Activated naive CD4-positive, alpha-beta T cell treated with anti-CD3 and anti-CD28 coated beads for 36 hours (primary cell): ENCODE results near the gene TRMT1L. TPM values are rescaled to one million over a fixed set of nuclear protein-coding genes. Genes with fewer than 3 reads are reported as not detected.

Experiments
- CTCF ChIA-PET: fragments of 350-600 bp; sonication (Branson Sonifier 250); formaldehyde crosslinking; loops from one replicate; lab custom pipeline; 2021; ENCODE audit warnings: antibody characterized with exemption; lab: Charles Lee
- DNase-seq: peaks from one replicate; pipeline ENCODE4 v3.0.0-alpha.2; 2020
- H3K27ac Mint-ChIP-seq: one replicate; pipeline ENCODE4 v1.8.0; 2021; ENCODE audit warnings: mild to moderate bottlenecking, mixed read lengths
- H3K27me3 Mint-ChIP-seq: one replicate; pipeline ENCODE4 v1.8.0; 2021; ENCODE audit warnings: low read depth, mixed read lengths
- H3K36me3 Mint-ChIP-seq: one replicate; pipeline ENCODE4 v1.8.0; 2021; ENCODE audit warnings: low read depth, mixed read lengths
- H3K4me1 Mint-ChIP-seq: one replicate; pipeline ENCODE4 v1.8.0; 2021; ENCODE audit warnings: low read depth, mixed read lengths
- H3K4me3 Mint-ChIP-seq: one replicate; pipeline ENCODE4 v1.8.0; 2021; ENCODE audit warnings: mild to moderate bottlenecking, moderate library complexity, mixed read lengths
- H3K9me3 Mint-ChIP-seq: one replicate; pipeline ENCODE4 v1.8.0; 2021; ENCODE audit warnings: mixed read lengths
- intact Hi-C: fragments of 100-400 bp; cut with micrococcal nuclease; formaldehyde crosslinking; loops from one replicate; pipeline ENCODE4 v1.15.1; 2023
- total RNA-seq, 2 experiments: library from RNA; stranded (reverse); gene quantifications; one replicate each; pipeline ENCODE4 v1.2.3, GENCODE V29; 2021

Gene TRMT1L
- total RNA-seq, 2 experiments from 2014 or later, result 26.6 to 28.7 TPM

GRCh38 chr1:185156288-185156853 is 382 bp downstream of the TRMT1L start:
- Mint-ChIP-seq H3K9me3 (no peaks in the 10 kb centered on the region), H3K27me3 (no peaks in the 10 kb centered on the region), H3K4me3 (peak overlapping the region; percentile 92), H3K36me3 (peaks cover 5% of the 10 kb centered on the region), H3K27ac (peak overlapping the region; percentile 91), H3K4me1 (peaks cover 45% of the 10 kb centered on the region)
- DNase-seq, result peak; percentile 22
- intact Hi-C loops, result loop anchor here (1.0 to 5.0 kb wide), 13 partner anchors 10 to 1521 kb away; partner anchors contain the start of genes ARPC5, C1orf21 and COLGALT2
- CTCF ChIA-PET, result interaction anchor here (0.9 kb wide), 1 partner anchor 14 kb away, joined by 3 read pairs; no protein-coding TSS in a partner anchor

DNA sequence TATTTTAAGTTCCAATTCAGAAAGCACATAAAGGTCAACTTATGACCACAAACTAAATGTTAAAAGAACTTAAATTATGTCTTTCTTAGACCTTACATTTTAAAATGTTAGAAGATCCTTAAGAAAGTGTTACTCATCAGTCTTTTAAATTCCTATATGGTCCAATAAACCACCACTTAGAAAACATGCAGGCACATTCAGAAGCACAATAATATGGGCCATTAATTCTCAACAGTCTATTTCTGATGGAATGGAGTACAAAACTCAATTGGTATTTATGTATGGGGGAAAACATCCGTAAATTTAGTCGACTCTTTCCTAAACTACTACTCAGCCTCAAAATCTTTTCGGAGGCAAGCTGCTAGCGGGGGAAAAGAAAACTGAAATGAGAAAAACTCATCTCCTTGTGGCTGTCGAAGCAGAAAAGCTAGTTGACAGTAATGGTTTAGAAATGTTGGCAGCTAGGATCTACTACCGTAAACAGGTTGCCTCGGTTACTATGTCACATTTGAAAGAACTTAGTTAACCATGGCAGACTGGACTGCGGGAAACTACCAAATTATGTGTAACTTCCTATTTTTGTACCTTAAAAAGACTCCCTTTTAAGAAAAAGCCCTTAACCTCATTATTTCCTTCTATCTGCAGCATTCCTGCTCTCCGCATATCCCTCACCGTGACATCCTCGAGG is 1.0 kb downstream of the TRMT1L start:
- no peaks in the 10 kb centered on the region for H3K27me3 Mint-ChIP-seq

GRCh38 chr1:185154912-185155513 is 1.7 kb downstream of the TRMT1L start:
- intact Hi-C loops, result loop anchor here (5.0 kb wide), 5 partner anchors 348 to 1152 kb away; partner anchors contain the start of gene COLGALT2
- Mint-ChIP-seq H3K27ac (no peak overlapping the region), H3K27me3 (no peaks in the 10 kb centered on the region), H3K36me3 (peaks cover 12% of the 10 kb centered on the region), H3K4me1 (peaks cover 42% of the 10 kb centered on the region), H3K9me3 (no peaks in the 10 kb centered on the region), H3K4me3 (peak overlapping the region; percentile 92)
- DNase-seq, result no peak
- CTCF ChIA-PET, result interaction anchor here (1.0 to 2.0 kb wide), 2 partner anchors 15 to 181 kb away, joined by 3 to 8 read pairs; partner anchors contain the start of gene NIBAN1

More for the DNA sequence above, 1.0 kb downstream of the TRMT1L start:
- intact Hi-C loops, result loop anchor here (1.0 to 5.0 kb wide), 13 partner anchors 9 to 1520 kb away; partner anchors contain the start of genes ARPC5, C1orf21 and COLGALT2
- Mint-ChIP-seq H3K27ac (peak overlapping the region; percentile 91), H3K4me3 (peak overlapping the region; percentile 92), H3K9me3 (no peaks in the 10 kb centered on the region), H3K36me3 (peaks cover 8% of the 10 kb centered on the region), H3K4me1 (peaks cover 45% of the 10 kb centered on the region)
- peak; percentile 14 for DNase-seq
- CTCF ChIA-PET, result interaction anchor here (0.9 kb wide), 1 partner anchor 15 kb away, joined by 3 read pairs; no protein-coding TSS in a partner anchor

DNA sequence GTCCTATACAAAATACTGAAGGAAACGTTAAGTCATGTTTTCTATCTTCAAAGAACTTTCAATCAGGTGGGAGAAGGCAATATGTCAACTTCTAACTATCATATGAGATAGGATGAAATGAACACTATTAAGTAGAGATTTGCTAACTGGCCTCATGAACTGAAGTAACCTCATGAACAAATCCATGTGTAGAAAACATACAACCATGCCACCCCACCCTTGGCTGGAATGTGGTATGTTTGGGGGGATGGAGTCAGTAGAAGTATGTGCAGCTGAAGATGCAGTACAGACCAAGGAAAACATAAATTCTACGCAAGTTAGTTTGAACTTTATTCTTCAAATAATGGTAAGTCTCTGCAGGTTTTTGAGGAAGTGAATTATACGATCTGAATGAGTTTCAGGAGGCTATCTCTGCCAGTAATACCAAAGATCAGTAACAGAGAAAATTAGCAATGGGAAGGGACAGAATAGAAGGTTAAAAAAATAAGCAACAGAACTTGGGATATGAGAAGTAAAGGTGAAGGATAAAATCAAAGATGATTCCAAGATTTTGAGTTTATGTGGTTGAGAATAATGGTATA is 4.5 kb downstream of the TRMT1L start:
- DNase-seq, result no peak
- Mint-ChIP-seq H3K9me3 (no peaks in the 10 kb centered on the region), H3K4me3 (no peak overlapping the region), H3K36me3 (peaks cover 25% of the 10 kb centered on the region), H3K4me1 (peaks cover 25% of the 10 kb centered on the region), H3K27me3 (no peaks in the 10 kb centered on the region), H3K27ac (no peak overlapping the region)
- intact Hi-C loops, result no loop called here
- CTCF ChIA-PET, result interaction anchor here (0.6 to 2.0 kb wide), 2 partner anchors 18 to 24 kb away, joined by 3 to 7 read pairs; no protein-coding TSS in a partner anchor

DNA sequence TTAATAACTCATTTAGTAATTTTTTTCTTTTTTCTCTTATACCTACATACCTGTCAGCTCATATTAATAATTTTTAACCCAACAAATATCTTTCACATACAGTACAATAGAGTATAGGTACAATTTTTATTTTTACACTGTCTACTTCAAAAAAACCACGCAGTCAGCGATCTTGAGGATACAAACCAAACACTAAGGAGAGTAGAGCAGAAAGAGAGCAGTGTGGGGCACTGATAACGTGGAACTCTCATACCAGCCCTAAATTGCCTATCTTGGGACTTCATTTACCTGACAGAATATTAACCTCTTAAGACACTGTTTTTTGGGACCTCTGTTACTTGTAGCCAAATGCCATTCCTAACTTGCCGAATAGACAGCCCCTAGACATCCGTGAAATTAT is 5.5 kb downstream of the TRMT1L start:
- H3K9me3 Mint-ChIP-seq, result no peaks in the 10 kb centered on the region
- H3K4me3 Mint-ChIP-seq, result no peak overlapping the region
- H3K27me3 Mint-ChIP-seq, result no peaks in the 10 kb centered on the region
- intact Hi-C loops, result no loop called here
- H3K27ac Mint-ChIP-seq, result no peak overlapping the region
- H3K4me1 Mint-ChIP-seq, result peaks cover 25% of the 10 kb centered on the region
- no peak for DNase-seq
- H3K36me3 Mint-ChIP-seq, result peaks cover 25% of the 10 kb centered on the region
- CTCF ChIA-PET, result interaction anchor here (2.0 kb wide), 1 partner anchor 19 kb away, joined by 7 read pairs; no protein-coding TSS in a partner anchor

DNA sequence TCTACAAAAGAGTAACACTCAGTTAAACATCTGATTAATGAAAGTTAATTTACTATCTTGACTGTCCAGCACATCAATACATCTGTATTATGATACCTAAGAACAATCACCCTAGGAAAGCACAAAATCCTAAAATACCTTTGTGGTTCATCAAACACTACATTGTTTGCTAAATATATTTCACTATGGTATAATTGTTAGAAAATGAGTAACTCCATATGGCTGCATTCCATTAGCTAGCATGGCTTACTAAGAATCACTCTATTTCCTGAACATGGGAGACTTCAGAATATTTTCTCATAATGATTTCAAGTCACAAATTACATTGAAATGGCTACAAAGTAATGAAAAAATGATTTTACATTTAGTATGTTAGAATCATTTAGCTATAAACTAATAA is 12.5 kb downstream of the TRMT1L start:
- Mint-ChIP-seq H3K4me3 (no peak overlapping the region), H3K36me3 (peaks cover 27% of the 10 kb centered on the region), H3K27ac (no peak overlapping the region), H3K9me3 (no peaks in the 10 kb centered on the region), H3K4me1 (no peaks in the 10 kb centered on the region), H3K27me3 (no peaks in the 10 kb centered on the region)
- CTCF ChIA-PET, result no interaction called here
- intact Hi-C loops, result no loop called here
- no peak for DNase-seq

DNA sequence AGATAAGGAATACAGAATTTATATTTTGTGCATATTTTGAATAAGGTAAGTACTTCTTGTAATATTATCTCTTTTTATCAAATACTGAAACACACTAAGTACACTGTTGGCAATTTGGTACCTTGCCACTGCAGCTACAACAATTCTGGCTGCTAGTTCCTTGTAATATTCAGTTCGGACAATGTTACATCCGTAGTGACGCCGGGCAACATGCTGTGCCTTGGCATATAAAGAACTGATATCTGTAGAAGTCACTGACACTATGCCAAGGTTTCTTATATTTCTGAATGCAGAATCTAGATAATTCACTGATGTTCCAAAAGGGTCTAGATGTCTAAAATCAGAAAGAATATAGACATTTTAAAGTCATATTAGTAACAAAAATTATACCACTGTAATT is 17.5 kb downstream of the TRMT1L start:
- Mint-ChIP-seq H3K4me1 (no peaks in the 10 kb centered on the region), H3K9me3 (no peaks in the 10 kb centered on the region), H3K27me3 (no peaks in the 10 kb centered on the region), H3K36me3 (peaks cover 25% of the 10 kb centered on the region), H3K4me3 (no peak overlapping the region), H3K27ac (no peak overlapping the region)
- CTCF ChIA-PET, result no interaction called here
- intact Hi-C loops, result no loop called here
- DNase-seq, result no peak

DNA sequence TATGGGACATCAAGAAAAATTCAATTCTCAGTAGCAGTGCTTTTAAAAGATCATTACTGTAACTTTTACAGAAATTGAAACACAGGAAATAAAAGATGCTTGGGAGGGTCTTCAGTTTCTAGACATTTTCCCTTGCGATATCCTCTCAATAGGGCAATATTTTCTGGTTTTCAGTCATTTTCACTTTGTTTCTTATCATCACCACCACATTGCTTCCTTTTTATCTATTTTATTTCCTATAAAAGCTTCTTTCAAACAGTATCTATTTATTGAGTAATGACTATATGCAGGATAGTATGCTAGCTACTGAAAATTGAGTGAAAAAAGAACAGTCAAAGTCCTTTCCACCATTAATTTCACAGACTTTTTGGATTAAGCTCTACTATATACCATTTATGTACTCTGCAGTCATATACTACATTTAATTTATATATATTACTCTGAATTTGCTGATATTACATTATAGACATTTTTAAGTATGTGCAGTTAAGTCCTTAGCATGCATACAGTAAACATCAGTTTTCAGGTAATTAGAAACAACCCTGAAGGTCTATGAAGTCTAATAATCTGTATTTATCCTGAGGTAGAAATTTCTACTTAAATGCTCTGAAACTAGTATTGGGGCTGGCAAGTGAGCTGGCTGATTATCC is 18.7 kb downstream of the TRMT1L start:
- H3K4me3 Mint-ChIP-seq, result no peak overlapping the region
- no peaks in the 10 kb centered on the region for H3K4me1 Mint-ChIP-seq
- intact Hi-C loops, result no loop called here
- H3K27me3 Mint-ChIP-seq, result no peaks in the 10 kb centered on the region
- no peaks in the 10 kb centered on the region for H3K9me3 Mint-ChIP-seq
- no peak overlapping the region for H3K27ac Mint-ChIP-seq
- peaks cover 29% of the 10 kb centered on the region for H3K36me3 Mint-ChIP-seq
- CTCF ChIA-PET, result no interaction called here
- no peak for DNase-seq

- no peak for DNase-seq
- peaks cover 34% of the 10 kb centered on the region for H3K36me3 Mint-ChIP-seq
- H3K27me3 Mint-ChIP-seq, result no peaks in the 10 kb centered on the region
- CTCF ChIA-PET, result no interaction called here
- H3K9me3 Mint-ChIP-seq, result peaks cover 3% of the 10 kb centered on the region
- H3K4me3 Mint-ChIP-seq, result no peak overlapping the region
- no peak overlapping the region for H3K27ac Mint-ChIP-seq
- intact Hi-C loops, result no loop called here
- H3K4me1 Mint-ChIP-seq, result no peaks in the 10 kb centered on the region
These were observed 24.2 kb downstream of the TRMT1L start for GRCh38 chr1:185132534-185132933.

- peaks cover 32% of the 10 kb centered on the region for H3K36me3 Mint-ChIP-seq
- no peak overlapping the region for H3K4me3 Mint-ChIP-seq
- H3K4me1 Mint-ChIP-seq, result no peaks in the 10 kb centered on the region
- intact Hi-C loops, result no loop called here
- peaks cover 3% of the 10 kb centered on the region for H3K9me3 Mint-ChIP-seq
- H3K27ac Mint-ChIP-seq, result no peak overlapping the region
- no peaks in the 10 kb centered on the region for H3K27me3 Mint-ChIP-seq
- no peak for DNase-seq
- CTCF ChIA-PET, result no interaction called here
These were observed 27.0 kb downstream of the TRMT1L start for GRCh38 chr1:185129708-185130107.

- intact Hi-C loops, result no loop called here
- no peaks in the 10 kb centered on the region for H3K27me3 Mint-ChIP-seq
- no peak for DNase-seq
- H3K36me3 Mint-ChIP-seq, result peaks cover 1% of the 10 kb centered on the region
- H3K4me1 Mint-ChIP-seq, result no peaks in the 10 kb centered on the region
- peaks cover 28% of the 10 kb centered on the region for H3K9me3 Mint-ChIP-seq
- H3K4me3 Mint-ChIP-seq, result no peak overlapping the region
- H3K27ac Mint-ChIP-seq, result no peak overlapping the region
- CTCF ChIA-PET, result no interaction called here
These were observed 44.4 kb downstream of the TRMT1L start for GRCh38 chr1:185112356-185112755.

DNA sequence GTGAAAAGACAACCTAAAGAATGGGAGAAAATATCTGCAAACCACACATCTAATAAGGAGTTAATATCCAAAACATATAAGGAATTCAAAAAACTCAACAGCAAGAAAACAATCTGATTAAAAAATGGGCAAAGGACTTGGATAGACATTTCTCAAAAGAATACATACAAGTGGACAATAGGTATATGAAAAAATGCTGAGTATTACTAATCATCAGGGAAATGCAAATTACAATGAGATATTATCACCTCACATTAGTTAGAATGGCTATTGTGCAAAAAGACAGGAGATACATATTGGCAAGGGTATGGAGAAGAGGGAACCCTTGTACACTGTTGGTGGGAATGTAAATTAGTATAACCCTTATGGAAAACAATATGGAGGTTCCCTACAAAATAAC is 44.9 kb downstream of the TRMT1L start:
- CTCF ChIA-PET, result no interaction called here

More for the DNA sequence above, 44.9 kb downstream of the TRMT1L start:
- Mint-ChIP-seq H3K27me3 (no peaks in the 10 kb centered on the region), H3K9me3 (peaks cover 31% of the 10 kb centered on the region), H3K27ac (no peak overlapping the region), H3K4me3 (no peak overlapping the region), H3K4me1 (no peaks in the 10 kb centered on the region), H3K36me3 (peaks cover 1% of the 10 kb centered on the region)
- intact Hi-C loops, result no loop called here
- DNase-seq, result no peak
